IMR-90 (cell line): ENCODE results near the gene UBE2G1. TPM values are rescaled to one million over a fixed set of nuclear protein-coding genes. Genes with fewer than 3 reads are reported as not detected.

ENCODE experiments used
- ATAC-seq: fragments of 200-7000 bp; cut with Tn5 transposase; 2 replicates; pipeline ENCODE4 v1.9.1; 2020; ENCODE audit warnings: low read depth, mild to moderate bottlenecking, moderate library complexity
- BruUV-seq: library from RNA; stranded (reverse); fragments of 400-500 nt; replicated peaks from 2 replicates; lab custom pipeline; 2021; lab: Mats Ljungman, UMichigan
- CTCF ChIA-PET: fragments of 300-600 bp; formaldehyde crosslinking; extraction: SDS; loops from one replicate; lab custom pipeline; 2021; ENCODE audit warnings: antibody characterized with exemption; lab: Yijun Ruan, JAX
- POLR2A ChIA-PET: fragments of 300-600 bp; sonication (Branson Sonifier 250); formaldehyde crosslinking; loops from one replicate; lab custom pipeline; 2022; ENCODE audit warnings: antibody characterized with exemption; ENCODE audit not compliant: unreplicated experiment; lab: Charles Lee
- DNase-seq: peaks from one replicate; pipeline ENCODE4 v3.0.0; 2013
- H2AFZ ChIP-seq: replicated peaks from 2 replicates; pipeline ENCODE3; 2013; ENCODE audit warnings: low read length, mild to moderate bottlenecking; ENCODE audit not compliant: poor library complexity
- H2AK5ac ChIP-seq: 2 replicates; pipeline ENCODE4 v1.6.1; 2013; ENCODE audit warnings: low read depth, low read length, inconsistent platforms
- H2AK9ac ChIP-seq: replicated peaks from 2 replicates; pipeline ENCODE3; 2013; ENCODE audit warnings: mild to moderate bottlenecking, low read depth, low read length, moderate library complexity; ENCODE audit not compliant: poor library complexity
- H2BK120ac ChIP-seq: 2 replicates; pipeline ENCODE4 v1.6.1; 2013; ENCODE audit warnings: low read depth, low read length, inconsistent platforms
- H2BK15ac ChIP-seq: 3 replicates; pipeline ENCODE4 v1.6.1; 2013; ENCODE audit warnings: low read depth, low read length, inconsistent platforms
- H2BK20ac ChIP-seq: 2 replicates; pipeline ENCODE4 v1.6.1; 2013; ENCODE audit warnings: low read depth, mild to moderate bottlenecking, inconsistent platforms, low read length, moderate library complexity
- H2BK5ac ChIP-seq: 2 replicates; pipeline ENCODE4 v1.6.1; 2013; ENCODE audit warnings: mild to moderate bottlenecking, low read depth, low read length, inconsistent platforms; ENCODE audit not compliant: poor library complexity, severe bottlenecking
- H3K14ac ChIP-seq: replicated peaks from 2 replicates; pipeline ENCODE4 v1.6.1; 2013; ENCODE audit warnings: low read depth, low read length, inconsistent platforms
- H3K18ac ChIP-seq: 2 replicates; pipeline ENCODE4 v1.6.1; 2013; ENCODE audit warnings: low read depth, low read length, control low read depth
- H3K23ac ChIP-seq: 2 replicates; pipeline ENCODE4 v1.6.1; 2013; ENCODE audit warnings: low read depth, low read length, inconsistent platforms
- H3K27ac ChIP-seq: 2 replicates; pipeline ENCODE4 v1.5.1; 2013; ENCODE audit warnings: mild to moderate bottlenecking, control low read depth, low read length; ENCODE audit not compliant: insufficient read depth
- H3K27me3 ChIP-seq: 2 replicates; pipeline ENCODE4 v1.6.1; 2013; ENCODE audit warnings: low read length; ENCODE audit not compliant: control insufficient read depth, insufficient read depth
- H3K36me3 ChIP-seq: 2 replicates; pipeline ENCODE4 v1.6.1; 2013; ENCODE audit warnings: low read length, mixed read lengths; ENCODE audit not compliant: control insufficient read depth, insufficient read depth
- H3K4ac ChIP-seq: 2 replicates; pipeline ENCODE4 v1.6.1; 2013; ENCODE audit warnings: low read depth, low read length, inconsistent platforms
- H3K4me1 ChIP-seq: 2 replicates; pipeline ENCODE4 v1.6.1; 2013; ENCODE audit warnings: low read length, mixed read lengths; ENCODE audit not compliant: control insufficient read depth, insufficient read depth
- H3K4me2 ChIP-seq: 2 replicates; pipeline ENCODE4 v1.6.1; 2013; ENCODE audit warnings: low read depth, mild to moderate bottlenecking, control low read depth, low read length, moderate library complexity
- H3K4me3 ChIP-seq: 2 replicates; pipeline ENCODE4 v1.5.1; 2013; ENCODE audit warnings: low read depth, mild to moderate bottlenecking, control low read depth, low read length, moderate library complexity; ENCODE audit not compliant: insufficient read depth
- H3K56ac ChIP-seq: 2 replicates; pipeline ENCODE4 v1.6.1; 2013; ENCODE audit warnings: low read length, inconsistent platforms; ENCODE audit not compliant: insufficient read depth; ENCODE audit errors: extremely low read depth
- H3K79me1 ChIP-seq, 2 experiments: 2 replicates each; pipeline ENCODE4 v1.6.1; 2013; ENCODE audit warnings: low read length in 2 of 2, inconsistent platforms in 1 of 2, low read depth in 1 of 2
- H3K9ac ChIP-seq: 2 replicates; pipeline ENCODE4 v1.6.1; 2013; ENCODE audit warnings: low read depth, low read length, control low read depth
- H3K9me1 ChIP-seq: 2 replicates; pipeline ENCODE4 v1.6.1; 2013; ENCODE audit warnings: low read length, inconsistent platforms; ENCODE audit not compliant: insufficient read depth
- H3K9me3 ChIP-seq: 2 replicates; pipeline ENCODE4 v1.6.1; 2013; ENCODE audit warnings: low read length; ENCODE audit not compliant: control insufficient read depth, insufficient read depth
- H4K20me1 ChIP-seq: 2 replicates; pipeline ENCODE4 v1.6.1; 2013; ENCODE audit warnings: low read length, inconsistent platforms; ENCODE audit not compliant: insufficient read depth
- H4K5ac ChIP-seq: 2 replicates; pipeline ENCODE4 v1.6.1; 2013; ENCODE audit warnings: mild to moderate bottlenecking, low read depth, low read length, control low read depth
- H4K8ac ChIP-seq, 2 experiments: 2 replicates each; pipeline ENCODE4 v1.6.1; 2013; ENCODE audit warnings: low read depth in 2 of 2, low read length in 2 of 2, control low read depth in 1 of 2, inconsistent platforms in 1 of 2
- H4K91ac ChIP-seq: 2 replicates; pipeline ENCODE4 v1.6.1; 2013; ENCODE audit warnings: low read depth, low read length, inconsistent platforms; ENCODE audit not compliant: insufficient read depth
- BHLHE40 ChIP-seq: fragments of 150-350 bp; IDR thresholded peaks from 2 replicates; pipeline ENCODE4 v1.6.1; 2016; ENCODE audit warnings: mild to moderate bottlenecking, low read depth, low read length
- CEBPB ChIP-seq: IDR thresholded peaks from 2 replicates; pipeline ENCODE4 v1.6.1; 2012; ENCODE audit warnings: low read depth, low read length, improper control_type of control experiment
- MAFK ChIP-seq: IDR thresholded peaks from 2 replicates; pipeline ENCODE4 v1.6.1; 2012; ENCODE audit warnings: low read depth, low read length, improper control_type of control experiment
- MAZ ChIP-seq: IDR thresholded peaks from 2 replicates; pipeline ENCODE4 v1.6.1; 2012; ENCODE audit warnings: low read depth, mild to moderate bottlenecking, low read length, improper control_type of control experiment, moderate library complexity, borderline replicate concordance
- MXI1 ChIP-seq: IDR thresholded peaks from 2 replicates; pipeline ENCODE4 v1.6.1; 2012; ENCODE audit warnings: low read depth, mild to moderate bottlenecking, low read length, moderate library complexity, borderline replicate concordance
- NFE2L2 ChIP-seq: fragments of 150-350 bp; IDR thresholded peaks from 2 replicates; pipeline ENCODE4 v1.6.1; 2016; ENCODE audit warnings: low read depth, mild to moderate bottlenecking, low read length
- POLR2A ChIP-seq: IDR thresholded peaks from 2 replicates; pipeline ENCODE4 v1.6.1; 2012; ENCODE audit warnings: mild to moderate bottlenecking, low read depth, low read length
- RAD21 ChIP-seq: IDR thresholded peaks from 2 replicates; pipeline ENCODE4 v1.6.1; 2012; ENCODE audit warnings: low read length, improper control_type of control experiment
- RCOR1 ChIP-seq: IDR thresholded peaks from 2 replicates; pipeline ENCODE4 v1.6.1; 2012; ENCODE audit warnings: mild to moderate bottlenecking, low read length, improper control_type of control experiment; ENCODE audit not compliant: insufficient replicate concordance
- RFX5 ChIP-seq: IDR thresholded peaks from 2 replicates; pipeline ENCODE4 v1.8.0; 2012; ENCODE audit warnings: low read depth, mild to moderate bottlenecking, low read length, moderate library complexity
- SMC3 ChIP-seq: fragments of 150-350 bp; IDR thresholded peaks from 2 replicates; pipeline ENCODE4 v1.6.1; 2016; ENCODE audit warnings: low read depth, mild to moderate bottlenecking, antibody characterized with exemption, low read length, moderate library complexity
- WGBS, 2 experiments: methylation state at CpG; one replicate each; pipeline versions ENCODE4 v1.1.5 to v1.1.7; 2013; ENCODE audit warnings: missing lambda C conversion rate in 2 of 2; ENCODE audit not compliant: insufficient read length in 1 of 2; ENCODE audit errors: extremely low coverage in 2 of 2; 5-methylcytosine and 5-hydroxymethylcytosine counted together
- dilution Hi-C: fragments of 300-500 bp; cut with HindIII; formaldehyde crosslinking; loops from one replicate; pipeline ENCODE4 v1.14.3; 2018; ENCODE audit warnings: low sequenced_read_pairs; ENCODE audit not compliant: unreplicated experiment
- in situ Hi-C: fragments of 300-500 bp; cut with MboI; formaldehyde crosslinking; loops from 3 replicates; pipeline ENCODE4 v1.14.3; 2019; ENCODE audit warnings: low sequenced_read_pairs, inconsistent platforms, mixed read lengths
- intact Hi-C: fragments of 100-400 bp; cut with micrococcal nuclease; formaldehyde crosslinking; loops from 2 replicates; pipeline ENCODE4 v1.10.0; 2022
- polyA plus RNA-seq, 3 experiments: library from polyadenylated mRNA; depleted of rRNA; stranded (reverse); fragments of >200 nt; gene quantifications; 2 replicates each; pipeline ENCODE4 v1.2.3, GENCODE V29; 2012; ENCODE audit warnings: low replicate concordance in 1 of 3
- total RNA-seq: library from RNA; depleted of rRNA; stranded (reverse); fragments of >200 nt; gene quantifications from 2 replicates; pipeline ENCODE4 v1.2.3, GENCODE V29; 2012
- TF ChIP-seq, protein P1 (sequence below): fragments of 150-350 bp; IDR thresholded peaks from 2 replicates; pipeline ENCODE4 v1.6.1; 2016; ENCODE audit warnings: low read depth, mild to moderate bottlenecking, low read length, moderate library complexity, borderline replicate concordance
- TF ChIP-seq, protein P2 (sequence below): conservative IDR thresholded peaks from 2 replicates; pipeline ENCODE4 v1.5.1; 2012; ENCODE audit warnings: mild to moderate bottlenecking, low read depth, low read length, improper control_type of control experiment
- TF ChIP-seq, protein P3 (sequence below): fragments of 150-350 bp; IDR thresholded peaks from 2 replicates; pipeline ENCODE4 v1.6.1; 2017; ENCODE audit warnings: mild to moderate bottlenecking, antibody characterized with exemption, low read length, low read depth

Gene UBE2G1
- total and polyA plus RNA-seq, 2 of the 4 experiments (the other 2 are of a cell fraction): 26.3 to 26.6 TPM

DNA sequence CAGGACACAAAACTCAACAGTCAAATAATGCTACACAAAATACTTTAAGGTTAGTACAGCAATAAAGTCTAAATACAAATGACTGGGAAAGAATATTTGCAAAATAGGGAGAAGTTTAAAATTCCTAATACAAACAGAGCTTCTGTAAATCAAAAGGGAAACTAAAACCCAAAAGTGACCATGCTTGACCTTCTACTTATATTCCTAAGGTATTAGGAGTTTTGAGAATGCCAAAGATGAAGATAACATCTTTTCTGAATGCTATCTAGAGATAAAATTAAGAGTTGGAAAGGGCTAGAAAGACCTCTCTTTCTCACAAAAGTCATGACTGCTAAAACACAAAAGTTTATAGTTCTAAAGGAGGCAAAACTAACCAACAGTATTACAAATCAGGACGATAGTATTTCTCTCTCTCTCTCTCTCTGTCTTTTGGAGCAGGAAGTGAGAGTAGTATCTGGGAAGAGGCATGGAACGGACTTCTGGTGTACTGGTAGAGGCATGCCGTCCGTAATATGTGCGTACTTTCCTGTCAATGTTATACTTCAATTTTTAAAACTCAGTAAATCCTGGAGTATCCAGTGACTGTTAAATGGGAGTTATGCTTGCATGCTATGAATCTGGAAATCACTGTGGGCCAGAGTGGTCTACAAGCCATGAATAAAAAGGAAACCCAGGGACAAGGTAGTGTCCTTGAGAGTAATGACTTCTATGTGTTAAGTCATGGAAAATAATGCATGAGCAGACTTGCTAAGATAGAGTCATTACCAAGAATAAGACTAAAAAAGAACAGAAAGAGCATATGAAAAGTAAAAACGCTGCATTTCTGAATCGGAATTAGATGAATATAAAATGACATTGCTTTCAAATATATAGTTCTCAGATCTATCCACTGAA, 53.0 kb downstream of the UBE2G1 start:
- Histone ChIP-seq H3K23ac (no peak overlapping the region), H3K9ac (no peak overlapping the region), H2BK20ac (no peak overlapping the region), H2AFZ (no peak overlapping the region), H2BK120ac (no peak overlapping the region), H3K27ac (no peak overlapping the region), H3K9me3 (no peaks in the 10 kb centered on the region), H4K20me1 (peaks cover 91% of the 10 kb centered on the region), H2BK15ac (no peak overlapping the region), H3K4ac (no peak overlapping the region), H2AK9ac (no peak overlapping the region), H3K56ac (no peak overlapping the region), H3K18ac (no peak overlapping the region), H3K14ac (no peak overlapping the region), H3K79me1 (peaks cover 32 to 85% of the 10 kb centered on the region in 2 experiments), H4K91ac (no peak overlapping the region), H3K9me1 (peaks cover 8% of the 10 kb centered on the region; the same call in 1 of the 2 replicates), H3K36me3 (no peaks in the 10 kb centered on the region), H3K4me2 (peak overlapping the region; percentile 51), H3K4me3 (no peak overlapping the region), H3K4me1 (peaks cover 8% of the 10 kb centered on the region), H2BK5ac (no peak overlapping the region), H2AK5ac (no peak overlapping the region), H4K8ac (no peak overlapping the region), H4K5ac (no peak overlapping the region), H3K27me3 (no peaks in the 10 kb centered on the region)
- intact Hi-C loops: no loop called here
- CTCF ChIA-PET: no interaction called here
- ATAC-seq (peak; percentile 36; the same call in 1 of the 2 replicates), DNase-seq (no peak)
- in situ Hi-C loops: no loop called here
- dilution Hi-C loops: no loop called here
- POLR2A ChIA-PET: interaction anchor here (0.6 kb wide), 1 partner anchor 343 kb away, joined by 3 read pairs; no protein-coding TSS in a partner anchor
- WGBS, 2 experiments: no CpG with 5 or more reads among the region's 7 CpGs
- BruUV-seq: no TSS peak
- TF ChIP-seq RFX5 (no peak), SMC3 (no peak), MAFK (no peak), RAD21 (no peak), POLR2A (no peak), RCOR1 (no peak), MAZ (no peak), BHLHE40 (no peak), NFE2L2 (no peak), CEBPB (no peak), MXI1 (no peak)
- TF ChIP-seq, protein P1, sequence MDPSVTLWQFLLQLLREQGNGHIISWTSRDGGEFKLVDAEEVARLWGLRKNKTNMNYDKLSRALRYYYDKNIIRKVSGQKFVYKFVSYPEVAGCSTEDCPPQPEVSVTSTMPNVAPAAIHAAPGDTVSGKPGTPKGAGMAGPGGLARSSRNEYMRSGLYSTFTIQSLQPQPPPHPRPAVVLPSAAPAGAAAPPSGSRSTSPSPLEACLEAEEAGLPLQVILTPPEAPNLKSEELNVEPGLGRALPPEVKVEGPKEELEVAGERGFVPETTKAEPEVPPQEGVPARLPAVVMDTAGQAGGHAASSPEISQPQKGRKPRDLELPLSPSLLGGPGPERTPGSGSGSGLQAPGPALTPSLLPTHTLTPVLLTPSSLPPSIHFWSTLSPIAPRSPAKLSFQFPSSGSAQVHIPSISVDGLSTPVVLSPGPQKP: no peak
- TF ChIP-seq, protein P2, sequence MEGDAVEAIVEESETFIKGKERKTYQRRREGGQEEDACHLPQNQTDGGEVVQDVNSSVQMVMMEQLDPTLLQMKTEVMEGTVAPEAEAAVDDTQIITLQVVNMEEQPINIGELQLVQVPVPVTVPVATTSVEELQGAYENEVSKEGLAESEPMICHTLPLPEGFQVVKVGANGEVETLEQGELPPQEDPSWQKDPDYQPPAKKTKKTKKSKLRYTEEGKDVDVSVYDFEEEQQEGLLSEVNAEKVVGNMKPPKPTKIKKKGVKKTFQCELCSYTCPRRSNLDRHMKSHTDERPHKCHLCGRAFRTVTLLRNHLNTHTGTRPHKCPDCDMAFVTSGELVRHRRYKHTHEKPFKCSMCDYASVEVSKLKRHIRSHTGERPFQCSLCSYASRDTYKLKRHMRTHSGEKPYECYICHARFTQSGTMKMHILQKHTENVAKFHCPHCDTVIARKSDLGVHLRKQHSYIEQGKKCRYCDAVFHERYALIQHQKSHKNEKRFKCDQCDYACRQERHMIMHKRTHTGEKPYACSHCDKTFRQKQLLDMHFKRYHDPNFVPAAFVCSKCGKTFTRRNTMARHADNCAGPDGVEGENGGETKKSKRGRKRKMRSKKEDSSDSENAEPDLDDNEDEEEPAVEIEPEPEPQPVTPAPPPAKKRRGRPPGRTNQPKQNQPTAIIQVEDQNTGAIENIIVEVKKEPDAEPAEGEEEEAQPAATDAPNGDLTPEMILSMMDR: no peak
- TF ChIP-seq, protein P3, sequence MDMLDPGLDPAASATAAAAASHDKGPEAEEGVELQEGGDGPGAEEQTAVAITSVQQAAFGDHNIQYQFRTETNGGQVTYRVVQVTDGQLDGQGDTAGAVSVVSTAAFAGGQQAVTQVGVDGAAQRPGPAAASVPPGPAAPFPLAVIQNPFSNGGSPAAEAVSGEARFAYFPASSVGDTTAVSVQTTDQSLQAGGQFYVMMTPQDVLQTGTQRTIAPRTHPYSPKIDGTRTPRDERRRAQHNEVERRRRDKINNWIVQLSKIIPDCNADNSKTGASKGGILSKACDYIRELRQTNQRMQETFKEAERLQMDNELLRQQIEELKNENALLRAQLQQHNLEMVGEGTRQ: no peak
